Measurements from ENCODE around the gene TMCC1. TPM values are rescaled to one million over a fixed set of nuclear protein-coding genes. Genes with fewer than 3 reads are reported as not detected.

Gene TMCC1
- total and polyA plus RNA-seq, 2 donors (not counting 1 experiment from before 2014, with no cell fraction given) = 8.5 to 32.2 TPM

- ChIA-PET POLR2A (no interaction called here), CTCF (interaction anchor here (0.7 to 1.4 kb wide), 4 partner anchors 26 to 266 kb away, joined by 3 to 4 read pairs (median 3); no protein-coding TSS in a partner anchor)
- 100% methylated on average over 1 of the region's 3 CpGs for WGBS (ENCODE audit: insufficient coverage)
- Mint-ChIP-seq H3K27ac (no peak overlapping the region), H3K9me3 (ENCODE audit: insufficient read depth) (no peaks in the 10 kb centered on the region), H3K4me1 (peaks cover 3% of the 10 kb centered on the region), H3K27me3 (no peaks in the 10 kb centered on the region), H3K4me3 (no peak overlapping the region)
- intact Hi-C loops (cut with micrococcal nuclease) = no loop called here
- no peaks in the 10 kb centered on the region for H3K79me2 ChIP-seq (ENCODE audit: control insufficient read depth, insufficient read depth, low read length)
- no peak overlapping the region for H3K9ac ChIP-seq (ENCODE audit: low read length)
- no peaks in the 10 kb centered on the region for H3K4me1 ChIP-seq (ENCODE audit: control insufficient read depth in 2 of 2, insufficient read depth in 2 of 2, low read length in 2 of 2)
- no peak overlapping the region for H3K4me3 ChIP-seq (ENCODE audit: control extremely low read depth in 1 of 5, extremely low read depth in 1 of 5, insufficient read depth in 1 of 5, low read depth in 2 of 5, low read length in 4 of 5)
- H3K27ac ChIP-seq (ENCODE audit: low read length in 2 of 2) = no peak overlapping the region
- H3K27me3 ChIP-seq (replicated peaks in 1 of 4; ENCODE audit: control extremely low read depth in 1 of 4, control insufficient read depth in 3 of 4, insufficient read depth in 4 of 4, low read length in 3 of 4) = no peaks in the 10 kb centered on the region
- H2AFZ ChIP-seq (ENCODE audit: insufficient read depth, low read depth, low read length, poor library complexity, severe bottlenecking) = no peak overlapping the region
- no peak overlapping the region for H3K4me2 ChIP-seq (replicated peaks; ENCODE audit: low read depth, low read length, poor library complexity, severe bottlenecking)
- H3K9me3 ChIP-seq (ENCODE audit: control extremely low read depth in 1 of 3, control insufficient read depth in 2 of 3, insufficient read depth in 1 of 3, low read length in 2 of 3) = no peaks in the 10 kb centered on the region
- TF ChIP-seq CTCF (IDR thresholded peaks at IDR 0.05) (no peak), EZH2 (IDR thresholded peaks at IDR 0.05; ENCODE audit: borderline replicate concordance, insufficient read depth, low read depth, low read length, poor library complexity, severe bottlenecking) (no peak)
- DNase-seq = no peak
- no peaks in the 10 kb centered on the region for H4K20me1 ChIP-seq (ENCODE audit: control insufficient read depth, insufficient read depth, low read length, poor library complexity, severe bottlenecking)
- no peak for ATAC-seq (ENCODE audit: low read depth)
- H3K36me3 ChIP-seq (replicated peaks in 1 of 2; ENCODE audit: control extremely low read depth in 1 of 2, control insufficient read depth in 1 of 2, extremely low read depth in 1 of 2, insufficient read depth in 2 of 2, low read length in 1 of 2) = peaks cover 0 to 9% of the 10 kb centered on the region in 2 experiments
Observed at GRCh38 chr3:129665024-129665768, 228.3 kb downstream of the TMCC1 start.

- Mint-ChIP-seq H3K9me3 (ENCODE audit: insufficient read depth) (no peaks in the 10 kb centered on the region), H3K27ac (no peak overlapping the region), H3K27me3 (no peaks in the 10 kb centered on the region), H3K4me1 (peaks cover 3% of the 10 kb centered on the region), H3K4me3 (no peak overlapping the region)
- WGBS (ENCODE audit: insufficient coverage) = 100% methylated on average over 2 of the region's 6 CpGs
- ChIA-PET CTCF (interaction anchor here (0.8 to 1.3 kb wide), 3 partner anchors 15 to 167 kb away, joined by 3 to 4 read pairs (median 4); no protein-coding TSS in a partner anchor), POLR2A (no interaction called here)
- H3K36me3 ChIP-seq (replicated peaks in 1 of 2; ENCODE audit: control extremely low read depth in 1 of 2, control insufficient read depth in 1 of 2, extremely low read depth in 1 of 2, insufficient read depth in 2 of 2, low read length in 1 of 2) = no peaks in the 10 kb centered on the region
- H3K27me3 ChIP-seq (replicated peaks in 1 of 4; ENCODE audit: control extremely low read depth in 1 of 4, control insufficient read depth in 3 of 4, insufficient read depth in 4 of 4, low read length in 3 of 4) = no peaks in the 10 kb centered on the region
- TF ChIP-seq CTCF (IDR thresholded peaks at IDR 0.05) (no peak), EZH2 (IDR thresholded peaks at IDR 0.05; ENCODE audit: borderline replicate concordance, insufficient read depth, low read depth, low read length, poor library complexity, severe bottlenecking) (no peak)
- H3K27ac ChIP-seq (ENCODE audit: low read length in 2 of 2) = no peak overlapping the region
- intact Hi-C loops (cut with micrococcal nuclease) = no loop called here
- H3K4me3 ChIP-seq (ENCODE audit: control extremely low read depth in 1 of 5, extremely low read depth in 1 of 5, insufficient read depth in 1 of 5, low read depth in 2 of 5, low read length in 4 of 5) = no peak overlapping the region
- DNase-seq (no peak), ATAC-seq (ENCODE audit: low read depth) (no peak)
- no peaks in the 10 kb centered on the region for H3K4me1 ChIP-seq (ENCODE audit: control insufficient read depth in 2 of 2, insufficient read depth in 2 of 2, low read length in 2 of 2)
- H3K4me2 ChIP-seq (replicated peaks; ENCODE audit: low read depth, low read length, poor library complexity, severe bottlenecking) = no peak overlapping the region
- H4K20me1 ChIP-seq (ENCODE audit: control insufficient read depth, insufficient read depth, low read length, poor library complexity, severe bottlenecking) = peaks cover 3% of the 10 kb centered on the region
- no peak overlapping the region for H2AFZ ChIP-seq (ENCODE audit: insufficient read depth, low read depth, low read length, poor library complexity, severe bottlenecking)
- no peak overlapping the region for H3K9ac ChIP-seq (ENCODE audit: low read length)
- H3K9me3 ChIP-seq (ENCODE audit: control extremely low read depth in 1 of 3, control insufficient read depth in 2 of 3, insufficient read depth in 1 of 3, low read length in 2 of 3) = no peaks in the 10 kb centered on the region
- H3K79me2 ChIP-seq (ENCODE audit: control insufficient read depth, insufficient read depth, low read length) = no peaks in the 10 kb centered on the region
Observed at GRCh38 chr3:129663930-129664646, 229.4 kb downstream of the TMCC1 start.

All from B cell (primary cell).